HS-5 (cell line): ENCODE measurements around the gene TBATA.
"Not testable (repeated sequence)": the region's sequence is repeated elsewhere in the genome, so short reads cannot be mapped to it uniquely, and the experiment has no call there.

Experiments used
- DNase-seq: peaks from one replicate; pipeline ENCODE4 v3.0.0-alpha.2; 2012; ENCODE audit warnings: low read depth

Gene TBATA

DNA sequence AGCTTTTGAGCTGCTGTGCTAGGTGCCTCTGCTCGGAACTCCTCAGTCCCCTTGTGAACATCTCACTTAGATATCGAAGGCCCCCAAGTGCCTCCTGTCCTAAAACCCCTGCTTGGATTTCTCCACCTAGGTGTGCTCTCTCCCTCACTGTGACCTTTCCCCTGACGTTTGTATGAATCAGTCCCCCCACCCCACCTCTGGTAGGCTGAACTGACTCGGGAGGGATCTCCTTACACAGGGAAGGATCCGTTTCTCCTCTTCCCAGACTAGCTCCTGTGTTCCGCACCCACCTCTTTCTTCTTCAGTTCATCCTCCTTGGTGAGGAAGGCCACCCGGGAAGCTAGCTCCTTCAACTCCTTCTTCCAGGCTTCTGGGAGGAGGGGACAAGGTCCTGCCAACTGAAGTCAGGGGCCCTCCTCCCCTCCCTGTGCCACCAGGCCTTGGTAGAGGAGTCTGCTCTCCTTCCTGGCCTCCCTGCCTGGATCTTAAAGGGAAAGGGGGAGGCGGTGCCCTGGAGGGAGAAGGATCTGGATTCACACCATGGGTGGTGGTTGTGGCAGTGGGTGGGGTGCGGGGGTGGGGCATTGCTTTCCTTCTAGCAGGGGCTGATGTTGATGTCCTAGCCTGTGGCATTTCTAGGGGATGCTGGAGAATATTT lies 6.8 kb downstream of the TBATA start:
- no peak for DNase-seq

DNA sequence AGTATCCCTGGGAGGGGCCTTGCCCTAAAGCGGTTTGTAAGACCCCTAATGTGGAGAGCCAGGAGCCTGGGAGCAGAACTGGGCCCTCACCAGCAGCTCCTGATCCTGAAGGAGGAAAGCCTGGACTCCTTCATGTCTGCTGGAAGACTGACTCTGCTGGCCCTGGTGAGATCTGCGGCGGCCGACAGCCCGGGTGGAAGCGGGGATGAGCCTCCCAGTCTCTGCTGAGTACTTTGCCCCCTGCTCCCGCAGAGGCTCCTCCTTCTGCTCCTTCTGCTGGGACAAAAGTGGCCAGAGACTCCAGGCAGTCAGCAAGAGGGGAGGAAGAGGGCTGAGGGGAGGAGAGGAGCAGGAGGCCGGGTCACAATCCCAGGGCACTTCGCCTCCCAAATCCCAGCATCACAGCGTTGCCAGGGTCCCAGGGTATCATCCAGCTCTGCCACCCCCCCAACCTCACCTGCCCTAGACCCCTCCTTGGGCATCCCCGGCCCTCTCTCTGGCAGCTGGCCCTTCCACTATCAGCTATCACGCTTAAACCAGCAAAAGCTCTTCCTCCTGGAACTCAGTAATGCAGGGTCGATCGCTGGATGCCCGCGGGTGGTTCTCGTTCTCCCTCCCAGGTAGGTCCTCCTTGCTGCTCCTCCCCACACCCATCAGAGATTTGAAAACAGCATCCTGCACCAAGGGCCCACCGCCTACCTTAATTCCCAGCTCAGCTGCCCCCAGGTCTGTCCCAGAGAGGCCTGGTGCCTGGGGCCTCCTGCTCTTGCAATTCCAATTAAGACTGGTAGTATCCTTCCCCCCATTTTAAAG lies 7.9 kb downstream of the TBATA start:
- no peak for DNase-seq

DNA sequence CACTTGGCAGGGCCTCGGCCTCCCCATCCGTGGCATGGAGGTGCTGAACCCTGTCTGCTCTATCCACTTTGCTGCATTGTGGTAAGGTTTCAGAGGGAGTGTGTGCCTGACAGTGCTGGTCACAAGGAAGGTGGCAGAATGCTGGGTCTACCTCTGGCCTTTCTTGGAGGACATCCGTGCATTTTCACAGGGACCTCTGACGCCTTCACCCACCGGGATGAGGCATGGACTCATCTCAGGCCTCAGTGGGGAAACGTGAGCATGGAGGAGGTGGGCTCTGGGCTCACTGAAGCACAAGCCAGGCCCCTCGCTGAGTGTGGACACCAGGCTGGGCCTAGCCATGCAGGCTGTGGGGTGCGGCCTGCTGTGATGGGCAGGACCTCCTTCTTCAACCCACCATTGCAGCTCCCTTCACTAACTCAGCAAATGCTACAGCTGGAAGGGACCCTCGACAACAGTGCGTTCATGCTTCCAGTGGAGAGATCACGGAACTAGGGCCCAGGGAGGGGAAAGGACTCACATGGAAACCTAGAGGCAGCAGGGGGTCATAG lies 8.6 kb downstream of the TBATA start:
- DNase-seq = no peak

DNA sequence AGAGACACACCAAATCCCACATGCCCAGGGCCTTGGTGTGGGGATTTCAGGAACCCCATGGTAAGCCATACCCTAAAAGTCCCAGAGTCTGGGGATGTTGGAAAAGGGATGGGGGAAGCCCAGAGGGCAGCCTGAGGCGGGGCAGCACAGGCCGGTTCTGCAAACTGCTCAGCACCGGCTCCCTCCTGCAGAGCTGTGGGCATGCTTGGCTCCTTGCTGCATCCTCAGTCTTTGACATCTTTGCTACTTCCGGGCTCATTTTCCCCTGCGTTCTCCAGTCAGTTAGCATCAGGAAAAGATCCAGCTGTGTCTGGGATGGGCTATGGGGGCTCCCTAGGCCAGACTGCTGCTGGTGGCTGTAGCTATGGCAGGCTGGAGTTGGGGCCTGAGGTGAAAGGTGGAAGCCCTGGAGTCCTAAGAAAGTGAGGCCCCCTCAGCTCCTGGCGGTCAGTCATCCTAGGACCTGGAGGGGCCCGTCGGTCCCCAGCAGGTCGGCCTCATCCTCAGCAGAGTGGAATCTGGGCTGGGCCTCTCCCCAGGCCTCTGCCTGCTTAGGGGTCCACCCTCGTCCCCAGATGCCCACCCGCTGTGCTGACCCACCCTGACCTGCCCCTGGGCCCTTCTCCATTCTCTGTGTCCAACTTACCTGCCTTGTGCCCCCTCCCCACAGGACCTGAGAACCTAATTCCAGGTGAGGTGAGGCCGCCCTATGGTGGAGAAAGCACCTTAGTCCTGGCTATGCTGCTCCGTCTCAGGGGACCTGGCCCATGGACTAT lies 9.3 kb downstream of the TBATA start:
- no peak for DNase-seq

DNA sequence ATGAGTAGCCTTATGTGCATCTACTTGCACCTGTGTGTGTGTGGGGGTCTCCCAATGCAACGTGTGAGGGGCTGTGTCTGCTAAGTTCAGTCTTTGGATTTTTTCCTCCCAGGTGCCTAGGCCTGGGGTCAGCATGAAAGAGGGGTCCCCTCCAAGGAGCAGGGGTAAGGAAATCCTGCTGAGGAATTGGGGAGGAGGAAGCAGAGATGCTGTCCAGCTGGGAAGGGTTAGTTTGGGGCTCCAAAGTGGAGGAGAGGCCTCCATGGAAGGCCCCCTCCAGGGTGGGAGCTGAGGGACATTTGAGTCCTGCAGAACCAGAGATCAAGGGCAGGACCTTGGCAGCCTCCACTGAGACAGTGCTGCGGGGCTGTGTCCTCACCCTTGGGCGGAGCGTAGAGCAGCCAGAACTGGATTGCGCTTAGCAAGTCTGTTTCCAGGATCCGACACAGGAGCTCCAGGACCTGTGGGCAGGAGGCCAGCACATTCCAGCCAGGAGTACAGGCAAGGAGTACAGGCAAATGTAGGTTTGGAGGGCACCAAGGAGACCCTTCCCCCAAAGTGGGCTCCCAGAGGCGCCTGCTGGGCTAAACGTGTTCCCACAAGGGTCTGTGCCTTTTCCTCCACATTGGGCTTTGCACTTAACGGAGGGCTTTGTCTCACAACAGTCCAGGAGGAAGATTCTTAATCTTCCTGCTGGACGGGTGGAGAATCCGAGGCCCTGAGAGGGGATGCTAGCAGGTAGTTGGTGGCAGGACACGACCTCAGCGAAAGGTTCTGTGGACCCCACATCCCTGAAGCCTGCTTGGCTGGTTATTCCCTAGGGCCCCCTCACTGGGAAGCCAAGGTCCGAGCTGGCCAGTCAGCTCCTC lies 10.1 kb downstream of the TBATA start:
- DNase-seq = no peak

DNA sequence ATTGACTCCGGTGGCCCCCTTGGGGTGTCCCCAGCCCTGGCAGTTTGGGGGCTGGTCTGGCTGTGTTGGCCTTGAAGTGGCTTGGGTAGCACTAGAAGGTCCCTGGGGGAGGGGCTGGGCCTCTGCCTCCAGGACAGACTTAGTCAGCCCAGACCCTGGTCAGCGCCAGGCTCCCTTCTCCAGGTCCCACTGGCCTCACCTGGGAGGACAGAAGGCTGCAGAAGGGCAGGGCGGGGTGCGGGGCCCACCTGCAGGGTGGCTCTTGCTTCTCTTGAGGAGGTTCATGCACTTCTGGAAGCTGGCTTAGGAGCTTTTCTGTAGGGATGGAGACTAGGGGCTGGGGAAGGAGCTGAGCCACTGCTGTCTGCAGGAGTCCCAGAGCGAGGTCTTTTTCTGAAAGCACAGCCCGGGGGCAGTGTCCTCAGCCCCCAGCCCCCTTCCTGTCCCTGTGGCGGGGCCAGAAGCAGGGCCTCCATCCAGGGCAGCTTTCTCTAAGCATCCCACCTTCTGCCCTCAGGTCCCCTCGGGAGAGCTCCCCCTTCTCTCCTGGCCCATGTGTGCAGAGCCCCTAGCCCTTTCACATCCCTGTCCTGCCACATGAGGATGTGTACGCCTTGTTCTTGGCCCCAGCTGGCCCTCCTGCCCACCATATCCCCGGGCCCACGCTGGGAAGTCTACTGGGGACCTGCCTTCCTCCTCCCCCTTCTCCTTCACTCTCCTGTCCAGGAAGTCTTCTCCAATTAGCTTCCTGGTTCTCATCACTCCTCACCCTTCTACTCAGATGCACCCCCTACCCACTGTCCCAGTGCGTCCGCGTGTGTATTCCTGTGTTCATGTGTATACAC lies 11.0 kb downstream of the TBATA start:
- no peak for DNase-seq

DNA sequence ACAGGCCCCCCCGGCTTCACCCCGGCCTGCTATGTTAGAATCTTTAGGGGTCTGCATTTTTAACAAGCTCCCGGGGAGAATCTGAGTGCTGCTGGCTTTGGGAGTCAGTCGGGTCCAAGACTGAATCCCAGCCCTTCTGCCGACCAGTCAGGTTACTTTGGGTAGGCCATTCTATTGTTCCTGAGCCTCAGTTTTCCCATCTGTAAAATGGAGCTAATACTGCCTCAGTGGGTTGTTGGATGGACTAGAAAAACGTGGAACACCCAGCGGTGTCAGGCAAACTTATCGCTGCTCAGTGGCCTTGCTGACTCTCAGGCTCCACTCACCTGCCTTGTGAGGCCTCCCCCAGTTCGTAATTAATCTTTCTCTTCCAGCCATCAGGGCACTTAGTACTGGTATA lies 11.7 kb downstream of the TBATA start:
- no peak for DNase-seq

DNA sequence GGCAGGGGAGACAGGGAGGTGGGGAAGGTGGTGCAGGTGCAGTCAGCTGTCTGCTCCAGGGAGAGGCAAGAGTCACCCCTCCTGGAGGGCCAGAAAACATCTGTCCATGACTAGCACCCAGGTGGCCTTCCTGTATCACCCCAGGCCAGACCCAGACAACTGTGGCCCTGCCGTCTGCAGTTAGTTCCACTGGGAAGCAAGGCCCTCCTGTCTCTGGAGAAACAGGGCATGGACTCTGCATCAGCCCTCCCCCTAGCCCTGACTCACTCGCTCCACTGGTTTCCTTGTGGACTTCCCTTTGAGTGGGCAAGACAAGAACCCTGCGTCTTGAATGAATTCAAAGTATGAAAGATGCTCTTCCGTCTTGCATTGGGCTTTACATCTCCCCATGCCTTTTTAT lies 12.6 kb downstream of the TBATA start:
- no peak for DNase-seq

DNA sequence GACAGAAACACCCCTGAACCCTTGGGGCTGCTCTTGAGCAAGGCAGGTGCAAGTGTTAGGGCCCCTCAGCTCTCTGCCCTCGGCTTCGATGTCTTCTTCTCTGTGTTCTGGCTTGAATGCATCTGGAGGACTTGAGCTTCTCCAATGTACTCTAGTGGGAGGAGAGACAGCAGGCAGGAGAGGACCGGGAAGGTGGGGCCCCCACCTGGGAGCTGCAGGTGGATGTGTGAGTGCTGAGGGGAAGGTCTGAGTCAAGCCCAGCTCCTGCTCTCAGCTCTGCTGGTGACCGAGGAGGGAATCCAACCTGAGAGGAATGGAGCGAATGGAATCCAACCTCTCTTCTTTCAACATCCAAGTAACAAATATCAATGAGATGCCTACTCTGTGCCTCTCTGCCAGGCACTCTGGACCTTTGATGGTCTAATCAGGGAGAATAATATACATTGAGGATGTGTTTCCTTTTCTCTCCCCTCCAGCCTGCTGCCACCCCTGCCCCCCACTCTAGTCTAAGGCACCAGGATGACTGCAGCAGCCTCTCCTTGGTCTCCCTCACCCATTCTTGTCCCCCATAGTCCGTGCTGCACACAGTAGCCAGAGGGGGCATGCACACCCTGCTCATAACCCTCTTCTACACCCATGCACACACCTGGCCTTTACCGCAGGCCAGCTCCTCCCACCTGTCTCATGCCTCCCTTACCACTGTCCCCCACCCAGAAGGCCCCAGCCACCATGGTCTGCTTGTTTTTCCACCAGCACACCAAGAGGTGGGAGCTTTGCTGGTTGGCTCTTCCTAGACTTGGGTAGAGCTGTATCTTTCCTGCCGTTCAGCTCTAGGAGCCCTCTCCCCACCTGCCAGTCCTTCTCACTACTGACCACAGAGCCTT lies 13.6 kb downstream of the TBATA start:
- no peak for DNase-seq

DNA sequence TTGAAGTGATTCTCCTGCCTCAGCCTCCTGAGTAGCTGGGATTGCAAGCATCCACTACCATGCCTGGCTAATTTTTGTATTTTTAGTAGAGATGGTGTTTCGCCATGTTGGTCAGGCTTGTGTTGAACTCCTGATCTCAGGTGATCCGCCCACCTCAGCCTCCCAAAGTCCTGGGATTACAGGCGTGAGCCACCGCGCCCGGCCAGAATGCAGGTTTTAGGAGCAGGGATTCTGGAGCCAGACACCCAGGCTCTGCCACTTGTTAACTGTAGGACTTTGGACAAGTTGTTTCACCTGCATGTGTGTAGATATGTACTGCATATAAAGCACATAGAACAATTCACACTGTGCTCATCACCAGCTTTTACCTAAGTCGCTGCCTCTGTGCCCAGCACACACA lies 14.7 kb downstream of the TBATA start:
- not testable (repeated sequence) for DNase-seq

DNA sequence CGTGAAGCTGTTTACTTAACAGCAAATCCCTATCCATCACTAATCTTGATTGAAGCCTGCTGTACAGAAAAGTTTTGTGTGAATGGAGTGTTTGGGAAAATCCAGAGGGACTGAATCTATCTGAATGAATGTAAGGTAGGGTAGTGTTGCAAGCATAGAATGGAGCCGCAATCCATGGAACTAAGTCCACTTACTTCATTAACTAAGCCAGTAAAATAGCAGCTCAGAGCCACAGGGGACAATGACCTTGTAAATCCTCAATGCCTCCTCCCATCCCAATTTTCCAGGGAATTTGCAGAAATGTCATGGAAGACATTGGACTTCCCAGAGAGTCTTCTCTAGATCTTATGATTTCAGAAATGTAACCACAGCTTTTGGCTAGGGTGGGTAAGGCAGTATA lies 15.2 kb downstream of the TBATA start:
- DNase-seq = no peak

DNA sequence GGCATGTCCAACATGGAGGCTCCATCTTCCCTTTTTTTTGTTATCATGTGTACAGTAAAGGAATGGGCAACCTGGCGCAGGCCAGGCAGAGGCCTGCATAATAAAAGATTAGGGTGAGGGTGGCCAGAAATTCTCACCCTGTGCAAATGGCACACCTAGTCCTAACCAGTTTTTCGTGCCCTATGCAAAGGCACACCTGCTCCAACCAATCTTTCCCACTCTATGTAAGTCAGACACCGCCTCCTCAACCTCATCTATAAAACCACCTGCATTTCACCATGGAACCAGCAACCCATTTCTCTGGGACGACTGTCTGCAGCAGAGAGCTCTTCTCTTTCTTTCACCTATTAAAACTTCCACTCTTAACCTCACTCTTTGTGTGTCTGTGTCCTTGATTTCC lies 16.1 kb downstream of the TBATA start:
- no peak for DNase-seq

DNA sequence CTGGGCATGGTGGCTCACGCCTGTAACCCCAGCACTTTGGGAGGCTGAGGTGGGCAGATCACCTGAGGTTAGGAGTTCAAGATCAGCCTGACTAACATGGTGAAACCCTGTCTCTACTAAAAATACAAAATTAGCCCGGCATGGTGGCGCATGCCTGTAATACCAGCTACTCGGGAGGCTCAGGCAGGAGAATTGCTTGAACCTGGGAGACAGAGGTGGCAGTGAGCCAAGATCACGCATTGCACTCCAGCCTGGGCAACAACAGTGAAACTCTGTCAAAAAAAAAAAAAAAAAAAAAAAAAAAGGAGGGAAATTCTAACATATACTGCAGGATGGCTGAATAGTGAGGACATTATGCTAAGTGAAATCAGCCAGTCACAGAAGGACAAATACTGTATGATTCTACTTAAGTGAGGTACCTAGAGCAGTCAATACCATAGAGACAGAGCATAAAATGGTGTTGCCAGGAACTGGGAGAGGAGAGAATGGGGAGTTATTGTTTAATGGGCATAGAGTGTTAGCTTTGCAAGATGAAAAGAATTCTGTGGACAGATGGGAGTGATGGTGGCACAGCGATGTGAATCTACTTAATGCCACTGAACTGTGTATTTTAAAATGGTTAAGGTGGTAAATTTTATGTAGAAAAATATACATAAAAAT lies 17.0 kb downstream of the TBATA start:
- not testable (repeated sequence) for DNase-seq

DNA sequence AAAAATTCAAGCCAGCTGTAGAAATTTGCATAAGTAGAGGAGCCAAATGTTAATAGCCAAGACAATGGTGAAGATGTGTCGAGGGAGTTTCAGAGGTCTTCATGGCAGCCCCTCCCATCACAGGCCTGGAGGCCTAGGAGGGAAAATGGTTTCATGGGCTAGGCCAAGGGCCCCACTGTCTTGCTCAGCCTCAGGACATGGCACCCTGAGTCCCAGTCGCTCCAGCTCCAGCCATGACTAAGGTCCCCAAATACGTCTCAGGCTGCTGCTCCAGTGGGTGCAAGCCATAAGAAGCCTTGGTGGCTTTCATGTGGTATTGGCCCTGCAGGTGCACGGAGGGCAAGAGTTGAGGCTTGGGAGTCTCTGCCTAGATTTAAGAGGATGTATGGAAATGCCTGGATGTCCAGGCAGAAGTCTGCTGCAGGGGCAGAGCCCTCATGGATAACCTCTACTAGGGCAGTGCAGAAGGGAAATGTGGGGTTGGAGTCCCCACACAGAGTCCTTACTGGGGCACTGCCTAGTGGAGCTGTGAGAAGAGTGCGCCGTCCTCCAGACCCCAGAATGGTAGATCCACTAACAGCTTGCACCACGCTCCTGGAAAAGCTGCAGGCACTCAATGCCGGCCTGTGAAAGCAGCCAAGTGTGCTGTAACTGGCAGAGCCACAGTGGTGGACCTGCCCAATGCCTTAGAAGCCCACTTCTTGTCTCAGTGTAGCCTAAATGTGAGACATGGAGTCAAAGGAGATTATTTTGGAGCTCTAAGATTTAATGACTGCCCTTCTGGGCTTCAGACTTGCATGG lies 19.2 kb downstream of the TBATA start:
- DNase-seq = no peak

DNA sequence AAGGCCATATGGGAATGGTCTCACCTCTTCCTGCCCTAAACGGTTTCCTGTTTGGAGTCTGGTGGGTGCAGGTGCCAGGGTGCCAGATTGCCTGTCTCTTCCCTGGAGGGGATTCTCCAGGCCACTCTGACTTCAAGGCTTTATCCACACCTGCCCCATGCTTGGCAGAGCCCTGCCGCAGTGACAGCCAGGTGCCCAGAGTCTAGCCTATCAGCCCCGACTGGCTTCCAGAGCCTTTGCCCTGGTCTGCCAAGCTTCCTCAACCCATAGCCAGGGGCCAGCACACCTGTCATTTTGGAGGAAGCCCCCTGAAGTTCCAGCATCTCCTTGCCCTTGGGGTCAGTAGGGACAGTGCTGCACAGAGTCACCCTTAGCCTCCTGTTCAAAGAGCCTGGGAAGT lies 21.6 kb downstream of the TBATA start:
- DNase-seq = no peak

DNA sequence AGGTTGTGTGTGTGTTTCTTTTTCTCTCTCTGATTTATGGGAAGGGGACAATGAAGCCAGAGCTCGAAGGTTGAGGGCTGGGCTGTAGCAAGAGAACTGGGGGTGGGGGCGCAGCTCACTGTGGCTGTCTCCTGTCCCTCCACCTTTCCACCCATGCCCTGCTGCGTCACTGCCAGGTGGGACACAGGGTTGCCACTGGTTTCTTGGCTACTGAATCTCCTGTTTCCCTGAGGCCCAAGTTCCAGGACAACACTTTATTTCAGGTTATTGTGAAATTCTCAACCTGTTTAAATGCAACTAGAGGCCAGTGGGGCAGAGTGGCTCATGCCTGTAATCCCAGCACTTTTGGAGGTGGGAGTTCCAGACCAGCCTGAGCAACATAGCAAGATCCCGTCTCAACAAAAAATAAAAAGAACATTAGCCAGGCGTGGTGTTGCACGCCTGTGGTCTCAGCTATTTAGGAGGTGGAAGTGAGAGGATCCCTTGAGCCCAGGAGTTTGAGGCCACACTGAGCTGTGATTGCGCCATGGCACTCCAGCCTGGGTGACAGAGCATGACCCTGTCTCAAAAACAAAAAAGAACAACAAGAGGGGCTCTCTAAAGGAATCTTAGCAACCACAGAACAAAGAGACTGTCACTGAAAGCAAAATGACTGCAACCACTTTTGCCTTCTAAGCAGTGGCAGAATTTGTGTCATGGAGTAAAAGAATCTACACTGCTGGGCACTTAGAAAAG lies 22.6 kb downstream of the TBATA start:
- no peak for DNase-seq

DNA sequence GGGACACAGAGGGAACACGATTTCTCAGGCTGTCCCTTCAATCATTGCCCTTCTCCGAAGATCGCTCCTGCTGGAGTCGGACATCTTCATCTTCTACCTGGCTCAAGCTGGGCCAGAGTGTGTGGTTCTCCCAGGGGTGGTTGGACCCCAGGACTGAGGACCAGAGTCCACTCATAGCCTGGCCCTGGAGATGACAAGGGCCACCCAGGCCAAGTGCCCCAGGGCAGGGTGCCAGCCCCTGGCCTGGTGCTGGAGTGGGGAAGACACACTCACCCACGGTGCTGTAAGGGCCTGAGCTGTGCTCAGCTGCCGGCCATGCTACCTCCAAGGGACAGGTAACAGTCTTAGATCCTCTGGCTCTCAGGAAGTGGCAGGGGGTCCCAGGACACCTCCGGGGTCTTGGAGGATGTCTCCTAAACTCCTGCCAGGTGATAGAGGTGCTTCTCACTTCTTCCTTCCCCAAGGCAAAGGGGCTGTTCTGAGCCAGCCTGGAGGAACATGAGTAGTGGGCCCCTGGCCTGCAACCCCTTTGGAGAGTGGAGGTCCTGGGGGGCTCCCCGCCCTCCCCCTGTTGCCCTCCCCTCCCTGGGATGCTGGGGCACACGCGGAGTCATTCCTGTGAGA lies 23.3 kb downstream of the TBATA start:
- no peak for DNase-seq
